ENCODE data around the gene AP3M1.

GRCh38 chr10:74096777-74097176, 53.9 kb downstream of the AP3M1 start:
- TF ChIP-seq CTCF (IDR thresholded peaks at IDR 0.05), result no peak
- no peak for TF ChIP-seq POLR2A (IDR thresholded peaks at IDR 0.05)
